Ectodermal cell (in vitro differentiated cells): Measurements from ENCODE around the gene RBM27. TPM values are rescaled to one million over a fixed set of nuclear protein-coding genes. Genes with fewer than 3 reads are reported as not detected.
A peak's percentile ranks its signal among the peaks of the same experiment; 100 is the strongest.
"Not testable (repeated sequence)": the region's sequence is repeated elsewhere in the genome, so short reads cannot be mapped to it uniquely, and the experiment has no call there.

Experiments
- H3K27ac ChIP-seq: 2 replicates; pipeline ENCODE4 v1.7.0; 2013; ENCODE audit warnings: mild to moderate bottlenecking, low read depth, low read length; ENCODE audit not compliant: insufficient read depth, poor library complexity, severe bottlenecking
- H3K27me3 ChIP-seq: 2 replicates; pipeline ENCODE4 v1.7.0; 2013; ENCODE audit warnings: mild to moderate bottlenecking, low read length; ENCODE audit not compliant: insufficient read depth, control insufficient read depth, poor library complexity, severe bottlenecking
- H3K36me3 ChIP-seq: one replicate; pipeline ENCODE4 v1.7.0; 2013; ENCODE audit warnings: low read length; ENCODE audit not compliant: control insufficient read depth, insufficient read depth
- H3K4me1 ChIP-seq: one replicate; pipeline ENCODE4 v1.7.0; 2013; ENCODE audit warnings: low read length; ENCODE audit not compliant: control insufficient read depth, insufficient read depth
- H3K4me3 ChIP-seq: 2 replicates; pipeline ENCODE4 v1.7.0; 2013; ENCODE audit warnings: low read depth, low read length, control low read depth; ENCODE audit not compliant: insufficient read depth
- H3K9me3 ChIP-seq: 2 replicates; pipeline ENCODE4 v1.7.0; 2013; ENCODE audit warnings: mild to moderate bottlenecking, low read length, moderate library complexity; ENCODE audit not compliant: control insufficient read depth
- whole genome bisulfite sequencing, 2 experiments: methylation state at CpG; one replicate each; pipeline ENCODE4 v1.1.7; 2013; ENCODE audit warnings: missing lambda C conversion rate in 2 of 2; 5-methylcytosine and 5-hydroxymethylcytosine counted together
- polyA plus RNA-seq, 4 experiments: library from polyadenylated mRNA; stranded (reverse); fragments of 50-300 nt; gene quantifications; one replicate each; pipeline ENCODE4 v1.2.3, GENCODE V29; 2013

RBM27 gene
- 28.3 TPM for polyA plus RNA-seq (2013, experiment 1 of 4)
- polyA plus RNA-seq (2013, experiment 2 of 4) = 31.3 TPM
- 22.2 TPM for polyA plus RNA-seq (2013, experiment 3 of 4)
- 22.6 TPM for polyA plus RNA-seq (2013, experiment 4 of 4)

DNA sequence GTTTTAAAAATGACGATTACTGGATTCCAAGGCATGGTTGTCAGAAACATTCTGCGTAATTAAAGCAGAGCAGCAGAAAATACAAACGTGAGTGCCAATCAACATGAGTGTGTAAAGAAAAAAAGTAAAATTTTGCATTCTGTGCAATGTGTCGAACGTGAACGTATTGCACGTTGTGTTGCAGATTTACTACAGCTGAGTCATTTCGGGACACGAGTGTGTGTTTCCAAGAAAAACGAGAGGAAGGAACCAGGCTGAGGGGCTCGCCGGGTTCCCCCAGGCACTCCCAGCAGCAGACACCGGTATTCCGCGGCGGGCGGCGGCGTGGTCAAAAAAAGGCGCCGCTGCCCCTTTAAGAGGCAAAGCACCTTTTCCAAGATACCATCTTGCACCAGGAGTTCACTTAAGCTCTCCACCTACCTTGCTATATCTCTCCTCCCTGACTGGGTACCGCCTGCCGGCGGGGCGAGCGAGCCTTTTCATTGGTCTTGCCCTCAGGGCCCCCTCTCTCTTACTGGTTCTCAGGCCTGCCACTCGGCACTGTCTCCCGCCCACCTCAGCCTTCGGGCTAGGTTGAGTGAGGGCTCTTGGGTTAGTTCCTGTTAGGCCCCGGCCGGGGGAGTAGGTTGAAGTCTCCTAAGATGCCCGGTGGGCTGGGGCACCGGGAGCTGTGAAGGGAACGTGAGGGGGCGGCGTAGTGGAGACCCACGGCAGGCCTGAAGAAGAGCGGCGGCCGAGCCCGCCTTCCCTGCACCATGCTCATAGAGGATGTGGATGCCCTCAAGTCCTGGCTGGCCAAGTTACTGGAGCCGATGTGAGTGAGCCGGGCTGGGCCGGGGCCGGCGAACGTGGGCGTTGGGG is at the start of gene RBM27:
RBM27 (plus strand) TSS at position 595 of the 861 bp plus-strand sequence; CDS start at position 756, 161 bp downstream.
- no peaks in the 10 kb centered on the region for H3K4me1 ChIP-seq
- H3K9me3 ChIP-seq = no peaks in the 10 kb centered on the region
- 1% methylated on average over 48 of the region's 48 CpGs for WGBS, 2 experiments
- peak within 1 kb of the TSS; percentile 17 for H3K27ac ChIP-seq
- H3K27me3 ChIP-seq = no peaks in the 10 kb centered on the region
- H3K36me3 ChIP-seq = no peaks in the 10 kb centered on the region
- H3K4me3 ChIP-seq = peak within 1 kb of the TSS; percentile 58

DNA sequence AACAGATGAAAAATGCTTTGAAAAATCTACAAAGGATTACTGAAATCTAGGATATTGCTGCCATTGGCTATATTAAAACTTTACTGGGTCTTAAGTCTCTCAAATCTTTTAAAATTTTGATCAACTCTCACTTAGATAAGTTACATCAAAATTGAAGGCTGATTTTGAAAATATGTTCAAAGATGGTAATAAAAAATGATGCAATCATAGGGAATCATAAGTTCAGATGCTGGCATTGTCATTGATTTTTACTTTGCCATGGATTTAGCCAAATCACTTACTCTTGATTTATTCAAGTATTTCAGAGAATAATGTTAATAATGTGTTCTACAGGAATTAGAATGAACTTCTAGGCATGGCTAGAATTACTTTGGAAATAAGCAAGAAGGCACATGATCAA is 45.1 kb upstream of the RBM27 start:
- Histone ChIP-seq H3K36me3 (peaks cover 78% of the 10 kb centered on the region), H3K4me3 (no peak overlapping the region), H3K9me3 (no peaks in the 10 kb centered on the region), H3K27me3 (no peaks in the 10 kb centered on the region), H3K27ac (no peak overlapping the region), H3K4me1 (no peaks in the 10 kb centered on the region)

- H3K4me1 ChIP-seq = no peaks in the 10 kb centered on the region
- WGBS, 2 experiments = 97 to 100% methylated on average over 1 to 2 of the region's 2 CpGs
- no peak overlapping the region for H3K27ac ChIP-seq
- H3K9me3 ChIP-seq = no peaks in the 10 kb centered on the region
- no peak overlapping the region for H3K4me3 ChIP-seq
- peaks cover 47% of the 10 kb centered on the region for H3K36me3 ChIP-seq
- no peaks in the 10 kb centered on the region for H3K27me3 ChIP-seq
Measured at GRCh38 chr5:146164382-146164781, 39.0 kb upstream of the RBM27 start.

GRCh38 chr5:146165460-146165859 is 37.9 kb upstream of the RBM27 start:
- H3K4me1 ChIP-seq = no peaks in the 10 kb centered on the region
- H3K9me3 ChIP-seq = no peaks in the 10 kb centered on the region
- no peaks in the 10 kb centered on the region for H3K27me3 ChIP-seq
- no peak overlapping the region for H3K27ac ChIP-seq
- H3K36me3 ChIP-seq = peaks cover 45% of the 10 kb centered on the region
- no CpG with 5 or more reads among the region's 1 CpG for WGBS, 2 experiments
- H3K4me3 ChIP-seq = no peak overlapping the region

- H3K36me3 ChIP-seq = peaks cover 48% of the 10 kb centered on the region
- H3K4me1 ChIP-seq = no peaks in the 10 kb centered on the region
- H3K27ac ChIP-seq = no peak overlapping the region
- no peaks in the 10 kb centered on the region for H3K9me3 ChIP-seq
- no peaks in the 10 kb centered on the region for H3K27me3 ChIP-seq
- WGBS, 2 experiments = 90 to 100% methylated on average over 1 of the region's 1 CpG
- H3K4me3 ChIP-seq = no peak overlapping the region
Measured at GRCh38 chr5:146165903-146166302, 37.5 kb upstream of the RBM27 start.

DNA sequence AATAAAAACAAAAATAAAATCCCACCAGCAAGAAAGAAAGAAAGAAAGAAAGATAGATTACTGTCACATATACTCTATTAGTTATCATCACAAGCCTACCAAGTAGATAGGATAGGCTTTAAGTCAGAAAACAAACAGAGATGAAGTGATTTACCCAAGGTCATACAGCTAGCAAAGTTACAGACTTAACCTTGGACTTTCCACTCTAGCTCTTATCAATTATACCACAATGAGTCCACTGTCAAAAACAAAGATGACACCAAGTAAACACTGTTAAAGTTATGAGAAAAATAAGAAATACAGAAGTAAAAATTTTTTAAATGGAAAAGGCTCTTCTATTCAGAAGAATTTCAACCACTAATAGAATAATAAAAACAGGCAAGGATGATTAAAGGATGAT is 34.3 kb upstream of the RBM27 start:
- peaks cover 30% of the 10 kb centered on the region for H3K36me3 ChIP-seq
- no peaks in the 10 kb centered on the region for H3K27me3 ChIP-seq
- H3K27ac ChIP-seq = no peak overlapping the region

DNA sequence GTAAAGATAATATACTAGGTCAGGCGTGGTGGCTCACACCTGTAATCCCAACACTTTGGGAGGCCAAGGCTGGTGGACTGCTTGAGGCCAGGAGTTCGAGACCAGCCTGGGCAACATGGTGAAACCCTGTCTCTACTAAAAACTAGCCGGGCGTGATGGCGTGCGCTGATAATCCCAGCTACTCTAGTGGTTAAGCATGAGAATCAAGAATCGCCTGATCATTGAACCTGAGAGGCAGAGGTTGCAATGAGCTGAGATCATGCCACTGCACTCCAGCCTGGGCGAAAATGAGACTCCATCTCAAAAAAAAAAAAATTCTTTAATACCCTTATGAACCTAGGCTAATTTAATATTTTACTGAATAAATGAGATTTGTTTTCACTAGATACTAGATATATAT is 30.4 kb upstream of the RBM27 start:
- H3K36me3 ChIP-seq = peaks cover 27% of the 10 kb centered on the region
- H3K4me3 ChIP-seq, H3K27me3 ChIP-seq, H3K9me3 ChIP-seq, H3K27ac ChIP-seq, H3K4me1 ChIP-seq: not testable (repeated sequence)
- WGBS, 2 experiments = 92 to 94% methylated on average over 7 to 8 of the region's 8 CpGs

More for the DNA sequence above, 34.3 kb upstream of the RBM27 start:
- no peaks in the 10 kb centered on the region for H3K9me3 ChIP-seq
- H3K4me1 ChIP-seq = no peaks in the 10 kb centered on the region
- H3K4me3 ChIP-seq = no peak overlapping the region

DNA sequence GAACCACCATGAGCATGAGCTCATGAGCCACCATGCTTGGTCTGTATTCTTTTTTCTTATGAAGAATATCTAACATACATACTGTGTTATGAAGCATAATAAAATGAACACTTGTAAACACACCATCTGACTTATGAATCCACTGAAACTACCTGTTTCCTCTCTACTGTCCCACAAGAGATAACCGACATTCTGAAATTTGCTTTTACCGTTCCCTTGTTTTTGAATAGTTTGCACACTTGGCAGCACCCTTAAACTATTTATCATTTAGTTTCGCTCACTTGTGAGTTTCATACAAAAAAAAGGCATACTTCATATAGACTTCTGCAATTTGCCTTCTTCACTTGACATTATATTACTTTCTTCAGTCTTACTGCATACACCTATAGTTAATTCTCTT is 29.8 kb upstream of the RBM27 start:
- no peaks in the 10 kb centered on the region for H3K4me1 ChIP-seq
- no peak overlapping the region for H3K4me3 ChIP-seq
- WGBS, 2 experiments = 92 to 94% methylated on average over 3 of the region's 3 CpGs
- H3K36me3 ChIP-seq = peaks cover 24% of the 10 kb centered on the region
- H3K27ac ChIP-seq = no peak overlapping the region
- no peaks in the 10 kb centered on the region for H3K27me3 ChIP-seq
- no peaks in the 10 kb centered on the region for H3K9me3 ChIP-seq

DNA sequence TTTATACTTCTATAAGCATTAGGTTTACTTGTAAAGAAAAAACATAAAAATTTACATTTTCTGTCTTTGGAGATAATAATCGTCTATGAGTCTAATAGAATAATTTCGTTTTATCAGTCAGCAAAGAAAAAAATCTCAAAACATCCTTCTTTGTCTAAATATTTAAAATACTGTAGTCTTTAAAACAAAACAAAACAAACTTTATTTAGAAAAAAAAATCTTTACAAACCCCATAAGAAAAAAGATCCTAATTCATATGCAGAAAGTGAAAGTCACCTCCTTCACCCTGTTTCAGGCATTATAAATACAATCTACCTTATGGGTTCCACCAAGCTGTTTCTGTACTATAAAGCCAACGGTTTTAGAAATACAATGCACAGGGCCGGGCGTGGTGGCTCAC is 26.6 kb upstream of the RBM27 start:
- no peaks in the 10 kb centered on the region for H3K9me3 ChIP-seq
- no peak overlapping the region for H3K4me3 ChIP-seq
- H3K27ac ChIP-seq = no peak overlapping the region
- H3K4me1 ChIP-seq = peaks cover 8% of the 10 kb centered on the region
- no peaks in the 10 kb centered on the region for H3K27me3 ChIP-seq
- peaks cover 13% of the 10 kb centered on the region for H3K36me3 ChIP-seq
- WGBS, 2 experiments = 97 to 98% methylated on average over 3 to 4 of the region's 5 CpGs

- no peaks in the 10 kb centered on the region for H3K27me3 ChIP-seq
- H3K4me3 ChIP-seq = no peak overlapping the region
- 91 to 93% methylated on average over 1 of the region's 1 CpG for WGBS, 2 experiments
- no peaks in the 10 kb centered on the region for H3K9me3 ChIP-seq
- peaks cover 3% of the 10 kb centered on the region for H3K36me3 ChIP-seq
- peaks cover 8% of the 10 kb centered on the region for H3K4me1 ChIP-seq
- no peak overlapping the region for H3K27ac ChIP-seq
Measured at GRCh38 chr5:146179696-146180095, 23.7 kb upstream of the RBM27 start.
